Effector memory CD4-positive, alpha-beta T cell (primary cell): ENCODE data around the gene NOS2.
"Not testable (repeated sequence)": the region's sequence is repeated elsewhere in the genome, so short reads cannot be mapped to it uniquely, and the experiment has no call there.

Source experiments
- DNase-seq, 3 donors: peaks; one replicate each; pipeline ENCODE4 v3.0.0-alpha.2; 2020
- H3K27ac ChIP-seq: 2 replicates; pipeline ENCODE4 v1.7.0; 2013; ENCODE audit warnings: mild to moderate bottlenecking, low read length, moderate library complexity; ENCODE audit not compliant: insufficient read depth, poor library complexity, severe bottlenecking
- H3K27me3 ChIP-seq: replicated peaks from 2 replicates; pipeline ENCODE4 v1.7.0; 2013; ENCODE audit warnings: mild to moderate bottlenecking, low read length; ENCODE audit not compliant: insufficient read depth, control insufficient read depth, poor library complexity, severe bottlenecking
- H3K36me3 ChIP-seq: 2 replicates; pipeline ENCODE4 v1.7.0; 2013; ENCODE audit warnings: mild to moderate bottlenecking, low read length, moderate library complexity; ENCODE audit not compliant: control insufficient read depth, insufficient read depth
- H3K4me1 ChIP-seq: 2 replicates; pipeline ENCODE4 v1.7.0; 2013; ENCODE audit warnings: low read length, mild to moderate bottlenecking; ENCODE audit not compliant: control insufficient read depth, insufficient read depth, poor library complexity, severe bottlenecking
- H3K4me3 ChIP-seq: 2 replicates; pipeline ENCODE4 v1.7.0; 2013; ENCODE audit warnings: low read length, low read depth, mild to moderate bottlenecking; ENCODE audit not compliant: insufficient read depth, poor library complexity, severe bottlenecking
- H3K9me3 ChIP-seq: 2 replicates; pipeline ENCODE4 v1.7.0; 2013; ENCODE audit warnings: mild to moderate bottlenecking, low read length, moderate library complexity; ENCODE audit not compliant: control insufficient read depth

NOS2 gene

GRCh38 chr17:27838607-27839006 lies 38.3 kb upstream of the NOS2 start:
- not testable (repeated sequence) for H3K27me3 ChIP-seq, H3K4me1 ChIP-seq, H3K36me3 ChIP-seq, H3K4me3 ChIP-seq, H3K9me3 ChIP-seq, H3K27ac ChIP-seq, DNase-seq

- not testable (repeated sequence) for DNase-seq, H3K27me3 ChIP-seq, H3K4me1 ChIP-seq, H3K36me3 ChIP-seq, H3K9me3 ChIP-seq, H3K27ac ChIP-seq, H3K4me3 ChIP-seq
These were observed 37.4 kb upstream of the NOS2 start for GRCh38 chr17:27837769-27838168.

- H3K4me3 ChIP-seq: no peak overlapping the region
- H3K27ac ChIP-seq: no peak overlapping the region
- no peaks in the 10 kb centered on the region for H3K27me3 ChIP-seq
- no peak for DNase-seq
- no peaks in the 10 kb centered on the region for H3K9me3 ChIP-seq
- H3K4me1 ChIP-seq: no peaks in the 10 kb centered on the region
- H3K36me3 ChIP-seq: no peaks in the 10 kb centered on the region
These were observed 36.3 kb upstream of the NOS2 start for GRCh38 chr17:27836651-27837050.

GRCh38 chr17:27834571-27834970 lies 34.2 kb upstream of the NOS2 start:
- Histone ChIP-seq H3K36me3 (no peaks in the 10 kb centered on the region), H3K4me3 (no peak overlapping the region), H3K9me3 (no peaks in the 10 kb centered on the region), H3K27me3 (no peaks in the 10 kb centered on the region), H3K27ac (no peak overlapping the region), H3K4me1 (no peaks in the 10 kb centered on the region)
- DNase-seq: no peak

- no peak for DNase-seq
- H3K4me1 ChIP-seq: no peaks in the 10 kb centered on the region
These were observed 32.5 kb upstream of the NOS2 start for GRCh38 chr17:27832831-27833230.

GRCh38 chr17:27829888-27830287 lies 29.6 kb upstream of the NOS2 start:
- not testable (repeated sequence) for DNase-seq, H3K27me3 ChIP-seq

More at GRCh38 chr17:27832831-27833230, 32.5 kb upstream of the NOS2 start:
- H3K9me3 ChIP-seq: no peaks in the 10 kb centered on the region
- no peak overlapping the region for H3K27ac ChIP-seq
- H3K4me3 ChIP-seq: no peak overlapping the region
- H3K27me3 ChIP-seq: no peaks in the 10 kb centered on the region
- H3K36me3 ChIP-seq: no peaks in the 10 kb centered on the region

GRCh38 chr17:27829143-27829711 lies 28.9 kb upstream of the NOS2 start:
- not testable (repeated sequence) for H3K27ac ChIP-seq, DNase-seq, H3K4me3 ChIP-seq, H3K4me1 ChIP-seq, H3K27me3 ChIP-seq, H3K9me3 ChIP-seq, H3K36me3 ChIP-seq

More at GRCh38 chr17:27829888-27830287, 29.6 kb upstream of the NOS2 start:
- not testable (repeated sequence) for H3K9me3 ChIP-seq, H3K27ac ChIP-seq, H3K4me1 ChIP-seq, H3K4me3 ChIP-seq, H3K36me3 ChIP-seq

GRCh38 chr17:27825459-27825858 lies 25.1 kb upstream of the NOS2 start:
- no peak overlapping the region for H3K27ac ChIP-seq
- no peaks in the 10 kb centered on the region for H3K27me3 ChIP-seq
- peaks cover 3% of the 10 kb centered on the region for H3K9me3 ChIP-seq
- no peaks in the 10 kb centered on the region for H3K36me3 ChIP-seq
- H3K4me3 ChIP-seq: no peak overlapping the region
- DNase-seq: no peak
- no peaks in the 10 kb centered on the region for H3K4me1 ChIP-seq

GRCh38 chr17:27824745-27825144 lies 24.4 kb upstream of the NOS2 start:
- no peak for DNase-seq
- Histone ChIP-seq H3K27me3 (no peaks in the 10 kb centered on the region), H3K27ac (no peak overlapping the region), H3K36me3 (no peaks in the 10 kb centered on the region), H3K4me1 (no peaks in the 10 kb centered on the region), H3K9me3 (peaks cover 3% of the 10 kb centered on the region), H3K4me3 (no peak overlapping the region)

- H3K4me1 ChIP-seq: no peaks in the 10 kb centered on the region
- no peak overlapping the region for H3K27ac ChIP-seq
- no peak overlapping the region for H3K4me3 ChIP-seq
- no peaks in the 10 kb centered on the region for H3K36me3 ChIP-seq
- no peak for DNase-seq
- H3K27me3 ChIP-seq: no peaks in the 10 kb centered on the region
- H3K9me3 ChIP-seq: peaks cover 3% of the 10 kb centered on the region
These were observed 23.9 kb upstream of the NOS2 start for GRCh38 chr17:27824176-27824715.
